ENCODE data around the gene MME. TPM values are rescaled to one million over a fixed set of nuclear protein-coding genes. Genes with fewer than 3 reads are reported as not detected.

MME gene
- total and polyA plus RNA-seq, 10 of the 15 experiments (the other 5 are each of a cell fraction or from before 2014, with no cell fraction given): under 0.01 to 0.23 (median 0.09) TPM; not detected in 3

GRCh38 chr3:155080692-155081091, 573 bp downstream of the MME start:
- intact Hi-C loops (cut with micrococcal nuclease; ENCODE audit: unreplicated experiment) (no loop called here), in situ Hi-C loops (cut with MboI) (no loop called here)
- Histone ChIP-seq H3K4me3 (no peak overlapping the region), H3K4me1 (ENCODE audit: control insufficient read depth, insufficient read depth, low read length) (no peaks in the 10 kb centered on the region), H3K36me3 (ENCODE audit: control insufficient read depth in 2 of 2, insufficient read depth in 2 of 2, low read length in 1 of 2) (no peaks in the 10 kb centered on the region), H3K79me2 (ENCODE audit: control insufficient read depth, insufficient read depth, low read length) (no peaks in the 10 kb centered on the region), H3K4me2 (ENCODE audit: control insufficient read depth, insufficient read depth) (no peak overlapping the region), H3K27me3 (replicated peaks in 1 of 2; ENCODE audit: control insufficient read depth in 2 of 2, insufficient read depth in 2 of 2, low read length in 1 of 2) (peaks cover 0 to 18% of the 10 kb centered on the region in 2 experiments), H3K27ac (ENCODE audit: control insufficient read depth, insufficient read depth) (no peak overlapping the region), H4K20me1 (ENCODE audit: control insufficient read depth, insufficient read depth) (no peaks in the 10 kb centered on the region), H3K9me3 (replicated peaks; ENCODE audit: control insufficient read depth, insufficient read depth, low read length) (no peaks in the 10 kb centered on the region), H3K9ac (ENCODE audit: control insufficient read depth, insufficient read depth, low read length) (no peak overlapping the region), H2AFZ (ENCODE audit: control insufficient read depth, low read depth, low read length) (no peak overlapping the region)
- 0% methylated on average over 8 of the region's 8 CpGs for WGBS (ENCODE audit: insufficient coverage, insufficient replicate concordance, low lambda C conversion rate, missing lambda C conversion rate)
- POLR2A ChIA-PET: no interaction called here
- TF ChIP-seq NRF1 (conservative IDR thresholded peaks at IDR 0.05; ENCODE audit: low read depth, low read length): no peak
- TF ChIP-seq ZNF207 (IDR thresholded peaks at IDR 0.05; ENCODE audit: borderline replicate concordance): no peak
- TF ChIP-seq STAT1 (conservative IDR thresholded peaks at IDR 0.05): no peak
- no peak for TF ChIP-seq FOS (IDR thresholded peaks at IDR 0.05; ENCODE audit: borderline replicate concordance, extremely low read depth, insufficient read length)
- no peak for TF ChIP-seq JUND (IDR thresholded peaks at IDR 0.05; ENCODE audit: low read depth, low read length)
- TF ChIP-seq SMAD5 (IDR thresholded peaks at IDR 0.05; ENCODE audit: low read depth): no peak
- ATAC-seq (no peak), FAIRE-seq (no peak), DNase-seq (ENCODE audit: low read depth, low spot score) (no peak)
- BruUV-seq (replicated peaks): no TSS peak
- CTCF ChIA-PET: no interaction called here
- RAD21 ChIA-PET (ENCODE audit: unreplicated experiment): no interaction called here
- SMC1A ChIA-PET (ENCODE audit: uncharacterized antibody, unreplicated experiment): no interaction called here

GRCh38 chr3:155083313-155083905, 3.3 kb downstream of the MME start:
- in situ Hi-C loops (cut with MboI): no loop called here
- ATAC-seq: no peak
- no peak overlapping the region for H3K4me3 ChIP-seq
- no peak overlapping the region for H3K9ac ChIP-seq (ENCODE audit: control insufficient read depth, insufficient read depth, low read length)
- H3K79me2 ChIP-seq (ENCODE audit: control insufficient read depth, insufficient read depth, low read length): no peaks in the 10 kb centered on the region
- H4K20me1 ChIP-seq (ENCODE audit: control insufficient read depth, insufficient read depth): no peaks in the 10 kb centered on the region
- ChIA-PET CTCF (no interaction called here), POLR2A (no interaction called here), SMC1A (ENCODE audit: uncharacterized antibody, unreplicated experiment) (no interaction called here), RAD21 (ENCODE audit: unreplicated experiment) (no interaction called here)
- H3K4me2 ChIP-seq (ENCODE audit: control insufficient read depth, insufficient read depth): no peak overlapping the region
- H3K4me1 ChIP-seq (ENCODE audit: control insufficient read depth, insufficient read depth, low read length): no peaks in the 10 kb centered on the region
- H3K9me3 ChIP-seq (replicated peaks; ENCODE audit: control insufficient read depth, insufficient read depth, low read length): no peaks in the 10 kb centered on the region
- intact Hi-C loops (cut with micrococcal nuclease; ENCODE audit: unreplicated experiment): no loop called here
- H2AFZ ChIP-seq (ENCODE audit: control insufficient read depth, low read depth, low read length): no peak overlapping the region
- no peak for FAIRE-seq
- H3K27ac ChIP-seq (ENCODE audit: control insufficient read depth, insufficient read depth): no peak overlapping the region
- H3K36me3 ChIP-seq (ENCODE audit: control insufficient read depth in 2 of 2, insufficient read depth in 2 of 2, low read length in 1 of 2): no peaks in the 10 kb centered on the region
- H3K27me3 ChIP-seq (replicated peaks in 1 of 2; ENCODE audit: control insufficient read depth in 2 of 2, insufficient read depth in 2 of 2, low read length in 1 of 2): peaks cover 0 to 17% of the 10 kb centered on the region in 2 experiments
- BruUV-seq (replicated peaks): no TSS peak
- no peak for DNase-seq (ENCODE audit: low read depth, low spot score)
- 2% methylated on average over 2 of the region's 2 CpGs for WGBS (ENCODE audit: insufficient coverage, insufficient replicate concordance, low lambda C conversion rate, missing lambda C conversion rate)
- TF ChIP-seq SMARCA5 (IDR thresholded peaks at IDR 0.05): no peak
- no peak for TF ChIP-seq SP1 (IDR thresholded peaks at IDR 0.05; ENCODE audit: low read depth, low read length)
- TF ChIP-seq RAD51 (IDR thresholded peaks at IDR 0.05): no peak
- no peak for TF ChIP-seq TARDBP (IDR thresholded peaks at IDR 0.05; ENCODE audit: borderline replicate concordance)
- TF ChIP-seq ATF7 (IDR thresholded peaks at IDR 0.05; ENCODE audit: low read depth): no peak
- no peak for TF ChIP-seq YBX1 (IDR thresholded peaks at IDR 0.05)
- no peak for TF ChIP-seq ELK1 (IDR thresholded peaks at IDR 0.05; ENCODE audit: low read depth, low read length)
- no peak for TF ChIP-seq SREBF1 (IDR thresholded peaks at IDR 0.05; ENCODE audit: low read length)
- no peak for TF ChIP-seq MTA2 (IDR thresholded peaks at IDR 0.05; ENCODE audit: low read depth)
- no peak for TF ChIP-seq RELA (IDR thresholded peaks at IDR 0.05; ENCODE audit: borderline replicate concordance, partially characterized antibody)

Measured in GM12878 (cell line).